Measurements from ENCODE around the gene CAPN1.

DNA sequence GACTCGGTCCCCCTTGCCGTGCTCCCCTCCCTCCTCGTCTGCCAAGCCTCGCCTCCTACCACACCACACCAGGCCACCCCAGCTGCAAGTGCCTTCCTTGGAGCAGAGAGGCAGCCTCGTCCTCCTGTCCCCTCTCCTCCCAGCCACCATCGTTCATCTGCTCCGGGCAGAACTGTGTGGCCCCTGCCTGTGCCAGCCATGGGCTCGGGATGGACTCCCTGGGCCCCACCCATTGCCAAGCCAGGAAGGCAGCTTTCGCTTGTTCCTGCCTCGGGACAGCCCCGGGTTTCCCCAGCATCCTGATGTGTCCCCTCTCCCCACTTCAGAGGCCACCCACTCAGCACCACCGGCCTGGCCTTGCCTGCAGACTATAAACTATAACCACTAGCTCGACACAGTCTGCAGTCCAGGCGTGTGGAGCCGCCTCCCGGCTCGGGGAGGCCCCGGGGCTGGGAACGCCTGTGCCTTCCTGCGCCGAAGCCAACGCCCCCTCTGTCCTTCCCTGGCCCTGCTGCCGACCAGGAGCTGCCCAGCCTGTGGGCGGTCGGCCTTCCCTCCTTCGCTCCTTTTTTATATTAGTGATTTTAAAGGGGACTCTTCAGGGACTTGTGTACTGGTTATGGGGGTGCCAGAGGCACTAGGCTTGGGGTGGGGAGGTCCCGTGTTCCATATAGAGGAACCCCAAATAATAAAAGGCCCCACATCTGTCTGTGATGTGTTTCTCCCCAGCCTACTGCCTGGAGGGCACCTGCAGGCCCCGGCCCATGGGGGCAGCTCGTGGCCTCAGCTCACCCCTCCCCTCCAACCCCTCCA lies 29.8 kb downstream of the CAPN1 start:
- TF ChIP-seq, protein P1, sequence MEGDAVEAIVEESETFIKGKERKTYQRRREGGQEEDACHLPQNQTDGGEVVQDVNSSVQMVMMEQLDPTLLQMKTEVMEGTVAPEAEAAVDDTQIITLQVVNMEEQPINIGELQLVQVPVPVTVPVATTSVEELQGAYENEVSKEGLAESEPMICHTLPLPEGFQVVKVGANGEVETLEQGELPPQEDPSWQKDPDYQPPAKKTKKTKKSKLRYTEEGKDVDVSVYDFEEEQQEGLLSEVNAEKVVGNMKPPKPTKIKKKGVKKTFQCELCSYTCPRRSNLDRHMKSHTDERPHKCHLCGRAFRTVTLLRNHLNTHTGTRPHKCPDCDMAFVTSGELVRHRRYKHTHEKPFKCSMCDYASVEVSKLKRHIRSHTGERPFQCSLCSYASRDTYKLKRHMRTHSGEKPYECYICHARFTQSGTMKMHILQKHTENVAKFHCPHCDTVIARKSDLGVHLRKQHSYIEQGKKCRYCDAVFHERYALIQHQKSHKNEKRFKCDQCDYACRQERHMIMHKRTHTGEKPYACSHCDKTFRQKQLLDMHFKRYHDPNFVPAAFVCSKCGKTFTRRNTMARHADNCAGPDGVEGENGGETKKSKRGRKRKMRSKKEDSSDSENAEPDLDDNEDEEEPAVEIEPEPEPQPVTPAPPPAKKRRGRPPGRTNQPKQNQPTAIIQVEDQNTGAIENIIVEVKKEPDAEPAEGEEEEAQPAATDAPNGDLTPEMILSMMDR (conservative IDR thresholded peaks at IDR 0.05 in 1 of 2, IDR thresholded peaks at IDR 0.05 in 1 of 2; ENCODE audit: extremely low read depth in 1 of 2, insufficient read depth in 1 of 2, low read depth in 1 of 2, low read length in 2 of 2): no peak
- TF ChIP-seq EZH2 (IDR thresholded peaks at IDR 0.05; ENCODE audit: borderline replicate concordance, low read length): no peak

All from mammary epithelial cell (primary cell).